Measurements from ENCODE around the gene KIAA0930. TPM values are rescaled to one million over a fixed set of nuclear protein-coding genes. Genes with fewer than 3 reads are reported as not detected.

The KIAA0930 gene
- total and polyA plus RNA-seq, 2 donors (not counting 1 experiment from before 2014, with no cell fraction given) = 27.0 to 46.8 TPM

- Mint-ChIP-seq H3K4me1 (peaks cover 56% of the 10 kb centered on the region), H3K27me3 (no peaks in the 10 kb centered on the region), H3K9me3 (ENCODE audit: insufficient read depth) (no peaks in the 10 kb centered on the region), H3K4me3 (no peak overlapping the region), H3K27ac (no peak overlapping the region)
- H3K9ac ChIP-seq (ENCODE audit: low read length) = no peak overlapping the region
- peaks cover 4% of the 10 kb centered on the region for H4K20me1 ChIP-seq (ENCODE audit: control insufficient read depth, insufficient read depth, low read length, poor library complexity, severe bottlenecking)
- ChIA-PET POLR2A (no interaction called here), CTCF (no interaction called here)
- no peak overlapping the region for H3K27ac ChIP-seq (ENCODE audit: low read length in 2 of 2)
- no peak overlapping the region for H3K4me3 ChIP-seq (ENCODE audit: control extremely low read depth in 1 of 5, extremely low read depth in 1 of 5, insufficient read depth in 1 of 5, low read depth in 2 of 5, low read length in 4 of 5)
- peaks cover 81% of the 10 kb centered on the region for H3K79me2 ChIP-seq (ENCODE audit: control insufficient read depth, insufficient read depth, low read length)
- no peaks in the 10 kb centered on the region for H3K9me3 ChIP-seq (ENCODE audit: control extremely low read depth in 1 of 3, control insufficient read depth in 2 of 3, insufficient read depth in 1 of 3, low read length in 2 of 3)
- ATAC-seq (ENCODE audit: low read depth) = no peak
- H3K4me2 ChIP-seq (replicated peaks; ENCODE audit: low read depth, low read length, poor library complexity, severe bottlenecking) = no peak overlapping the region
- H2AFZ ChIP-seq (ENCODE audit: insufficient read depth, low read depth, low read length, poor library complexity, severe bottlenecking) = no peak overlapping the region
- H3K4me1 ChIP-seq (ENCODE audit: control insufficient read depth in 2 of 2, insufficient read depth in 2 of 2, low read length in 2 of 2) = peaks cover 14 to 22% of the 10 kb centered on the region in 2 donors
- TF ChIP-seq EZH2 (IDR thresholded peaks at IDR 0.05; ENCODE audit: borderline replicate concordance, insufficient read depth, low read depth, low read length, poor library complexity, severe bottlenecking) = no peak
- TF ChIP-seq, protein P1, sequence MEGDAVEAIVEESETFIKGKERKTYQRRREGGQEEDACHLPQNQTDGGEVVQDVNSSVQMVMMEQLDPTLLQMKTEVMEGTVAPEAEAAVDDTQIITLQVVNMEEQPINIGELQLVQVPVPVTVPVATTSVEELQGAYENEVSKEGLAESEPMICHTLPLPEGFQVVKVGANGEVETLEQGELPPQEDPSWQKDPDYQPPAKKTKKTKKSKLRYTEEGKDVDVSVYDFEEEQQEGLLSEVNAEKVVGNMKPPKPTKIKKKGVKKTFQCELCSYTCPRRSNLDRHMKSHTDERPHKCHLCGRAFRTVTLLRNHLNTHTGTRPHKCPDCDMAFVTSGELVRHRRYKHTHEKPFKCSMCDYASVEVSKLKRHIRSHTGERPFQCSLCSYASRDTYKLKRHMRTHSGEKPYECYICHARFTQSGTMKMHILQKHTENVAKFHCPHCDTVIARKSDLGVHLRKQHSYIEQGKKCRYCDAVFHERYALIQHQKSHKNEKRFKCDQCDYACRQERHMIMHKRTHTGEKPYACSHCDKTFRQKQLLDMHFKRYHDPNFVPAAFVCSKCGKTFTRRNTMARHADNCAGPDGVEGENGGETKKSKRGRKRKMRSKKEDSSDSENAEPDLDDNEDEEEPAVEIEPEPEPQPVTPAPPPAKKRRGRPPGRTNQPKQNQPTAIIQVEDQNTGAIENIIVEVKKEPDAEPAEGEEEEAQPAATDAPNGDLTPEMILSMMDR (IDR thresholded peaks at IDR 0.05) = no peak
- peaks cover 2 to 9% of the 10 kb centered on the region in 2 experiments for H3K36me3 ChIP-seq (replicated peaks in 1 of 2; ENCODE audit: control extremely low read depth in 1 of 2, control insufficient read depth in 1 of 2, extremely low read depth in 1 of 2, insufficient read depth in 2 of 2, low read length in 1 of 2)
- no peaks in the 10 kb centered on the region for H3K27me3 ChIP-seq (replicated peaks in 1 of 4; ENCODE audit: control extremely low read depth in 1 of 4, control insufficient read depth in 3 of 4, insufficient read depth in 4 of 4, low read length in 3 of 4)
- DNase-seq = no peak
- intact Hi-C loops (cut with micrococcal nuclease) = no loop called here
- 93% methylated on average over 15 of the region's 16 CpGs for WGBS (ENCODE audit: insufficient coverage)
Measured at GRCh38 chr22:45230026-45230721, 10.5 kb downstream of the KIAA0930 start.

DNA sequence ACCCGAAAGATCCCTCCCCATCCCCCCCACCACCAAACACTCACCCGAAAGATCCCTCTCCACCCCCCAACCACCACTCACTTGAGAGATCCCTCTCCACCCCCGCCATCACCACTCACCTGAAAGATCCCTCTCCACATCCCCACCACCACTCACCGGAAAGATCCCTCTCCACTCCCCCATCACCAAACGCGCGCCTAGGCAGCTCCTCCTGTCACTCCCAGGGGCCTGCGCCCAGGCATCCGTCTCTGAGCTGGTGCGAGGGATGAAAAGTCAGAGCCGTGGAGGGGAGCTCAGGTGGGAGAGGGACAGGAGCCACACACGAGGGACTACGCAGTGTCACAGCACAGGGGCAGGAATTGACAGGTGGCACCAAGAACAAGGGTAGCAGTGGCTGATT, 11.5 kb downstream of the KIAA0930 start:
- POLR2A ChIA-PET = no interaction called here
- Mint-ChIP-seq H3K27me3 (no peaks in the 10 kb centered on the region), H3K27ac (no peak overlapping the region), H3K4me3 (no peak overlapping the region), H3K4me1 (peaks cover 51% of the 10 kb centered on the region), H3K9me3 (ENCODE audit: insufficient read depth) (no peaks in the 10 kb centered on the region)
- Histone ChIP-seq H3K4me2 (replicated peaks; ENCODE audit: low read depth, low read length, poor library complexity, severe bottlenecking) (no peak overlapping the region), H3K36me3 (replicated peaks in 1 of 2; ENCODE audit: control extremely low read depth in 1 of 2, control insufficient read depth in 1 of 2, extremely low read depth in 1 of 2, insufficient read depth in 2 of 2, low read length in 1 of 2) (peaks cover 2 to 7% of the 10 kb centered on the region in 2 experiments), H3K9ac (ENCODE audit: low read length) (no peak overlapping the region), H3K79me2 (ENCODE audit: control insufficient read depth, insufficient read depth, low read length) (peaks cover 80% of the 10 kb centered on the region), H4K20me1 (ENCODE audit: control insufficient read depth, insufficient read depth, low read length, poor library complexity, severe bottlenecking) (peaks cover 7% of the 10 kb centered on the region), H3K9me3 (ENCODE audit: control extremely low read depth in 1 of 3, control insufficient read depth in 2 of 3, insufficient read depth in 1 of 3, low read length in 2 of 3) (no peaks in the 10 kb centered on the region), H3K27ac (ENCODE audit: low read length in 2 of 2) (no peak overlapping the region), H3K4me3 (ENCODE audit: control extremely low read depth in 1 of 5, extremely low read depth in 1 of 5, insufficient read depth in 1 of 5, low read depth in 2 of 5, low read length in 4 of 5) (no peak overlapping the region), H2AFZ (ENCODE audit: insufficient read depth, low read depth, low read length, poor library complexity, severe bottlenecking) (no peak overlapping the region), H3K27me3 (replicated peaks in 1 of 4; ENCODE audit: control extremely low read depth in 1 of 4, control insufficient read depth in 3 of 4, insufficient read depth in 4 of 4, low read length in 3 of 4) (no peaks in the 10 kb centered on the region), H3K4me1 (ENCODE audit: control insufficient read depth in 2 of 2, insufficient read depth in 2 of 2, low read length in 2 of 2) (peaks cover 4 to 12% of the 10 kb centered on the region in 2 donors)
- CTCF ChIA-PET = no interaction called here
- WGBS (ENCODE audit: insufficient coverage) = 93% methylated on average over 6 of the region's 13 CpGs
- no peak for ATAC-seq (ENCODE audit: low read depth)
- TF ChIP-seq, protein P1 (IDR thresholded peaks at IDR 0.05) = no peak
- no peak for TF ChIP-seq EZH2 (IDR thresholded peaks at IDR 0.05; ENCODE audit: borderline replicate concordance, insufficient read depth, low read depth, low read length, poor library complexity, severe bottlenecking)
- intact Hi-C loops (cut with micrococcal nuclease) = no loop called here
- no peak for DNase-seq

Data from B cell (primary cell).